K562 (cell line): ENCODE data around the gene ANKRD11. TPM values are rescaled to one million over a fixed set of nuclear protein-coding genes. Genes with fewer than 3 reads are reported as not detected.

Experiments
- ATAC-seq: fragments of 200-7000 bp; cut with Tn5 transposase; 3 replicates; pipeline ENCODE4 v1.9.1; 2020; ENCODE audit warnings: moderate library complexity
- BruUV-seq: library from RNA; stranded (reverse); fragments of 400-500 nt; replicated peaks from 2 replicates; lab custom pipeline; 2021; lab: Mats Ljungman, UMichigan
- CTCF ChIA-PET: fragments of 300-600 bp; formaldehyde crosslinking; extraction: SDS; loops from one replicate; lab custom pipeline; 2021; ENCODE audit warnings: low intra/inter-chr PET ratio; lab: Yijun Ruan, JAX
- POLR2A ChIA-PET: fragments of 300-600, 350-650 bp; sonication (Branson Sonifier 250); formaldehyde crosslinking; extraction: SDS; loops from one replicate; lab custom pipeline; 2021; ENCODE audit warnings: antibody characterized with exemption, inconsistent platforms; lab: Yijun Ruan, JAX
- DNase-seq, 4 experiments: peaks; one replicate each; pipeline versions ENCODE4 v3.0.0 to v3.0.0-alpha.2; 2011 to 2018; ENCODE audit warnings: low spot score in 3 of 4, mixed read lengths in 3 of 4; ENCODE audit errors: extremely low read depth in 1 of 4
- FAIRE-seq: peaks from 2 replicates; lab custom pipeline; 2011; peaks lifted over from hg19 to GRCh38; lab: Jason Lieb, UNC
- H2AFZ ChIP-seq: 2 replicates; pipeline ENCODE4 v1.6.0; 2011; ENCODE audit warnings: low read depth, low read length, control low read depth, inconsistent platforms
- H3K27ac ChIP-seq: fragments of 200-600 bp; 3 replicates; pipeline ENCODE4 v1.8.0; 2011; ENCODE audit warnings: low read depth, mild to moderate bottlenecking, control low read depth, inconsistent platforms, low read length, moderate library complexity, mixed read lengths; ENCODE audit errors: extremely low read depth
- H3K27me3 ChIP-seq, 2 experiments: fragments of 300-600 bp in 1 of 2; 2 replicates in 1 of 2; 3 replicates in 1 of 2; pipeline versions ENCODE4 v1.6.0 to v1.8.0; 2011; ENCODE audit warnings: inconsistent platforms in 2 of 2, low read length in 2 of 2, mild to moderate bottlenecking in 1 of 2, mixed read lengths in 1 of 2, moderate library complexity in 1 of 2; ENCODE audit not compliant: control insufficient read depth in 2 of 2, insufficient read depth in 2 of 2
- H3K36me3 ChIP-seq: fragments of 300-600 bp; 3 replicates; pipeline ENCODE4 v1.8.0; 2011; ENCODE audit warnings: mild to moderate bottlenecking, low read length, inconsistent platforms; ENCODE audit not compliant: control insufficient read depth, insufficient read depth
- H3K4me1 ChIP-seq, 2 experiments: fragments of 200-600 bp in 1 of 2; replicated peaks in 1 of 2; 2 replicates in 1 of 2; 3 replicates in 1 of 2; pipeline versions ENCODE4 v1.5.1 to v1.8.0; 2011; ENCODE audit warnings: inconsistent platforms in 2 of 2, low read length in 2 of 2, mild to moderate bottlenecking in 1 of 2, mixed read lengths in 1 of 2, moderate library complexity in 1 of 2; ENCODE audit not compliant: control insufficient read depth in 2 of 2, insufficient read depth in 2 of 2
- H3K4me2 ChIP-seq: 2 replicates; pipeline ENCODE4 v1.6.1; 2011; ENCODE audit warnings: low read length, control low read depth, inconsistent platforms, mixed read lengths; ENCODE audit not compliant: insufficient read depth
- H3K4me3 ChIP-seq: fragments of 200-600 bp; sonication (generic), shearing (Covaris generic); 2 replicates; pipeline ENCODE4 v1.5.1; 2016; ENCODE audit warnings: control low read depth, inconsistent platforms
- H3K79me2 ChIP-seq: fragments of 200-600 bp; 3 replicates; pipeline ENCODE4 v1.8.0; 2011; ENCODE audit warnings: low read length, inconsistent platforms; ENCODE audit not compliant: control insufficient read depth, insufficient read depth
- H3K9ac ChIP-seq, 2 experiments: 2 replicates each; pipeline versions ENCODE4 v1.6.0 to v1.6.1; 2011; ENCODE audit warnings: low read depth in 2 of 2, low read length in 2 of 2, control low read depth in 1 of 2, inconsistent platforms in 1 of 2, mild to moderate bottlenecking in 1 of 2, mixed read lengths in 1 of 2; ENCODE audit not compliant: insufficient read depth in 1 of 2
- H3K9me1 ChIP-seq: one replicate; pipeline ENCODE4 v1.6.0; 2011; ENCODE audit warnings: inconsistent platforms, mild to moderate bottlenecking, low read length, moderate library complexity; ENCODE audit not compliant: control insufficient read depth, insufficient read depth
- H3K9me3 ChIP-seq: replicated peaks from 2 replicates; pipeline ENCODE4 v1.5.1; 2011; ENCODE audit warnings: low read depth, low read length, inconsistent platforms; ENCODE audit not compliant: control insufficient read depth, insufficient read depth
- H4K20me1 ChIP-seq: replicated peaks from 2 replicates; pipeline ENCODE4 v1.6.1; 2011; ENCODE audit warnings: low read length, inconsistent platforms, mixed read lengths; ENCODE audit not compliant: control insufficient read depth, insufficient read depth
- MYC ChIP-seq, 2 experiments: fragments of 250-450 bp in 1 of 2; sonication (Bioruptor Pico) in 1 of 2; IDR thresholded peaks; 2 replicates each; pipeline versions ENCODE4 v1.5.1 to v1.6.1; 2012 to 2021; ENCODE audit warnings: low read depth in 2 of 2, borderline replicate concordance in 1 of 2, improper control_type of control experiment in 1 of 2, low read length in 1 of 2, mild to moderate bottlenecking in 1 of 2, moderate library complexity in 1 of 2
- POLR2G ChIP-seq: fragments of 200-400 bp; formaldehyde crosslinking; IDR thresholded peaks from 2 replicates; pipeline ENCODE4 v1.6.1; 2017; ENCODE audit warnings: low read depth, mild to moderate bottlenecking, antibody characterized with exemption, low read length, moderate library complexity
- RBM15 ChIP-seq: fragments of 200-400 bp; formaldehyde crosslinking; IDR thresholded peaks from 2 replicates; pipeline ENCODE4 v1.6.1; 2018; ENCODE audit warnings: mild to moderate bottlenecking, low read length, moderate library complexity; ENCODE audit not compliant: insufficient read depth
- TBL1XR1 ChIP-seq, 2 experiments: IDR thresholded peaks; 2 replicates each; pipeline ENCODE4 v1.6.1; 2012; ENCODE audit warnings: improper control_type of control experiment in 2 of 2, low read length in 2 of 2, mild to moderate bottlenecking in 1 of 2
- U2AF1 ChIP-seq: fragments of 200-400 bp; formaldehyde crosslinking; optimal IDR thresholded peaks from 2 replicates; pipeline ENCODE3; 2017; ENCODE audit warnings: mild to moderate bottlenecking, low read depth, low read length, moderate library complexity
- WGBS: fragments of 100-300 bp; shearing (Covaris generic); methylation state at CpG from one replicate; pipeline ENCODE4 v1.1.6; 2016; ENCODE audit warnings: low coverage, mixed read lengths; ENCODE audit not compliant: insufficient coverage; ENCODE audit errors: missing lambda C conversion rate; 5-methylcytosine and 5-hydroxymethylcytosine counted together
- in situ Hi-C: fragments of 300-500 bp; cut with MboI; formaldehyde crosslinking; loops from 4 replicates; pipeline ENCODE4 v1.15.0; 2018; ENCODE audit warnings: inconsistent platforms, mixed read lengths
- intact Hi-C: fragments of 100-400 bp; cut with micrococcal nuclease; formaldehyde crosslinking; loops from 2 replicates; pipeline ENCODE4 v1.14.2; 2022
- polyA plus RNA-seq, 8 experiments: library from polyadenylated mRNA; depleted of rRNA in 4 of 8; stranded (reverse) in 5 of 8; unstranded in 3 of 8; fragments of >200 nt; fragmentation: Nextera tagmentation in 2 of 8; fragmentation: Illumina TruSeq in 1 of 8; extraction: Ambion mirVana in 2 of 8; extraction: Trizol in 1 of 8; gene quantifications; 2 replicates each; pipeline versions ENCODE4 v1.2.1 to v1.2.3, GENCODE V29; 2011 to 2014; ENCODE audit warnings: inconsistent platforms in 1 of 8, missing spikeins in 1 of 8
- total RNA-seq, 7 experiments: library from RNA; depleted of rRNA in 6 of 7; stranded (reverse); fragments of >200 nt in 6 of 7; fragmentation: Illumina TruSeq in 2 of 7; extraction: Trizol in 2 of 7; gene quantifications; 2 replicates each; pipeline versions ENCODE4 v1.2.1 to v1.2.3, GENCODE V29; 2011 to 2021; ENCODE audit warnings: low replicate concordance in 1 of 7

Gene ANKRD11
- total and polyA plus RNA-seq, 9 of the 15 experiments (the other 6 are each of a cell fraction or from before 2014, with no cell fraction given) = 4.7 to 126 (median 31.7) TPM

GRCh38 chr16:89319631-89319885 is 170.8 kb downstream of the ANKRD11 start:
- FAIRE-seq (no peak), ATAC-seq (no peak), DNase-seq (peak in 1 of 4 experiments; percentile 28)
- H3K9me3 ChIP-seq = no peaks in the 10 kb centered on the region
- peak overlapping the region; percentile 36 to 94 for H3K9ac ChIP-seq
- H3K9me1 ChIP-seq = peaks cover 42% of the 10 kb centered on the region
- 0 out of 2 replicates have a peak overlapping the region, but pooled peaks have one; percentile 18 for H3K4me3 ChIP-seq
- CTCF ChIA-PET = no interaction called here
- WGBS = 34% methylated on average over 4 of the region's 4 CpGs
- BruUV-seq = no TSS peak
- H3K27ac ChIP-seq = peak overlapping the region; percentile 84
- peaks cover 68% of the 10 kb centered on the region for H4K20me1 ChIP-seq
- peak overlapping the region; percentile 83 for H3K4me2 ChIP-seq
- H3K27me3 ChIP-seq = no peaks in the 10 kb centered on the region
- peaks cover 75 to 91% of the 10 kb centered on the region in 2 experiments for H3K4me1 ChIP-seq
- H3K36me3 ChIP-seq = peaks cover 55% of the 10 kb centered on the region; the same call in 2 of the 3 replicates
- no peak for TF ChIP-seq MYC (IDR thresholded peaks at IDR 0.05; ENCODE audit: low read depth, low read length)
- TF ChIP-seq MYC (CRISPR knock-in tag; IDR thresholded peaks at IDR 0.05; ENCODE audit: borderline replicate concordance, low read depth) = no peak
- peak; percentile 44; the same call in 1 of the 2 replicates for TF ChIP-seq POLR2G
- intact Hi-C loops = no loop called here
- in situ Hi-C loops = no loop called here
- POLR2A ChIA-PET = no interaction called here
- peaks cover 98% of the 10 kb centered on the region for H3K79me2 ChIP-seq
- no peak overlapping the region for H2AFZ ChIP-seq

GRCh38 chr16:89318871-89319630 is 171.3 kb downstream of the ANKRD11 start:
- peaks cover 98% of the 10 kb centered on the region for H3K79me2 ChIP-seq
- no peaks in the 10 kb centered on the region for H3K27me3 ChIP-seq
- peak overlapping the region; percentile 84 for H3K27ac ChIP-seq
- peaks cover 53% of the 10 kb centered on the region; the same call in 2 of the 3 replicates for H3K36me3 ChIP-seq
- peaks cover 72% of the 10 kb centered on the region for H4K20me1 ChIP-seq
- peak overlapping the region; percentile 83 for H3K4me2 ChIP-seq
- no peak for ATAC-seq
- peaks cover 71 to 91% of the 10 kb centered on the region in 2 experiments for H3K4me1 ChIP-seq
- POLR2A ChIA-PET = interaction anchor here (0.7 kb wide), 1 partner anchor 11 kb away, joined by 3 read pairs; no protein-coding TSS in a partner anchor
- TF ChIP-seq TBL1XR1 (IDR thresholded peaks at IDR 0.05; ENCODE audit: low read length in 2 of 2) = no peak
- no peak for TF ChIP-seq U2AF1
- no peak for TF ChIP-seq RBM15
- TF ChIP-seq, all 486 proteins: peak for 0
- in situ Hi-C loops = no loop called here
- Histone ChIP-seq H3K9me1 (peaks cover 42% of the 10 kb centered on the region), H3K9ac (peak overlapping the region; percentile 36 to 94; a peak in 3 of 4 replicates), H2AFZ (no peak overlapping the region), H3K4me3 (no peak overlapping the region), H3K9me3 (no peaks in the 10 kb centered on the region)
- intact Hi-C loops = no loop called here
- 79% methylated on average over 28 of the region's 28 CpGs for WGBS
- no TSS peak for BruUV-seq
- CTCF ChIA-PET = no interaction called here
- FAIRE-seq (no peak), DNase-seq (no peak)
